Fibroblast of lung (primary cell): ENCODE data around the gene CYP24A1.

Experiments
- EZH2 ChIP-seq: IDR thresholded peaks from 2 replicates; pipeline ENCODE4 v1.5.1; 2012; ENCODE audit warnings: low read length, control low read depth, mild to moderate bottlenecking; ENCODE audit errors: missing control alignments
- TF ChIP-seq, protein P1 (sequence below), 2 donors: IDR thresholded peaks in 1 of 2; conservative IDR thresholded peaks in 1 of 2; 1 replicate in 1 of 2; 2 replicates in 1 of 2; pipeline ENCODE4 v1.5.1; 2011 to 2012; ENCODE audit warnings: low read length in 2 of 2, control low read depth in 1 of 2, inconsistent platforms in 1 of 2, low read depth in 1 of 2, mild to moderate bottlenecking in 1 of 2

- TF ChIP-seq, protein P1, sequence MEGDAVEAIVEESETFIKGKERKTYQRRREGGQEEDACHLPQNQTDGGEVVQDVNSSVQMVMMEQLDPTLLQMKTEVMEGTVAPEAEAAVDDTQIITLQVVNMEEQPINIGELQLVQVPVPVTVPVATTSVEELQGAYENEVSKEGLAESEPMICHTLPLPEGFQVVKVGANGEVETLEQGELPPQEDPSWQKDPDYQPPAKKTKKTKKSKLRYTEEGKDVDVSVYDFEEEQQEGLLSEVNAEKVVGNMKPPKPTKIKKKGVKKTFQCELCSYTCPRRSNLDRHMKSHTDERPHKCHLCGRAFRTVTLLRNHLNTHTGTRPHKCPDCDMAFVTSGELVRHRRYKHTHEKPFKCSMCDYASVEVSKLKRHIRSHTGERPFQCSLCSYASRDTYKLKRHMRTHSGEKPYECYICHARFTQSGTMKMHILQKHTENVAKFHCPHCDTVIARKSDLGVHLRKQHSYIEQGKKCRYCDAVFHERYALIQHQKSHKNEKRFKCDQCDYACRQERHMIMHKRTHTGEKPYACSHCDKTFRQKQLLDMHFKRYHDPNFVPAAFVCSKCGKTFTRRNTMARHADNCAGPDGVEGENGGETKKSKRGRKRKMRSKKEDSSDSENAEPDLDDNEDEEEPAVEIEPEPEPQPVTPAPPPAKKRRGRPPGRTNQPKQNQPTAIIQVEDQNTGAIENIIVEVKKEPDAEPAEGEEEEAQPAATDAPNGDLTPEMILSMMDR (conservative IDR thresholded peaks at IDR 0.05 in 1 of 2, IDR thresholded peaks at IDR 0.05 in 1 of 2; ENCODE audit: low read depth in 1 of 2, low read length in 2 of 2): no peak
- no peak for TF ChIP-seq EZH2
Measured at GRCh38 chr20:54156522-54156921, 17.3 kb downstream of the CYP24A1 start.
